IPS-NIHi7 (cell line): ENCODE results near the gene ADA.

ENCODE experiments used
- DNase-seq: peaks from one replicate; pipeline ENCODE4 v3.0.0; 2012; ENCODE audit warnings: mixed read lengths; ENCODE audit errors: extremely low spot score

Gene ADA

GRCh38 chr20:44644667-44645131 is 6.8 kb downstream of the ADA start:
- DNase-seq = no peak

DNA sequence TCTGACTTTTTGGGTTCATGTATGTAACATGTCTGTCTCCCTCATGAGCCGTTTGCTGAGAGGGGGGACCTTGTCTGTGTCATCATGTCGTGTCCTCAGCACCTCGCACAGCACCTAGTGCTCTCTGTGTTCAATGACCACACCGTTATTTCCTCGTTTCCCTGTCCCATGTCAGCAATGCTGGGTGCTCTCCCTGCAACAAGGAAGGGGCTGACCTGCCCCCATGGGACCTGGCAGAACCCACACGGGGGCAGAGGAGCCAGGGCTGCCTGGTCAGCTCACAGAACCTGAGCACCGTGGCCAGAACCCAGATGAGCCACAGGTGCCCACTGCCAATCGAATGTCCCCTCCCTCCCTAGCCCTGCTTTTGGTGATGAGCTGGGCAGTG is 7.3 kb downstream of the ADA start:
- DNase-seq = no peak

DNA sequence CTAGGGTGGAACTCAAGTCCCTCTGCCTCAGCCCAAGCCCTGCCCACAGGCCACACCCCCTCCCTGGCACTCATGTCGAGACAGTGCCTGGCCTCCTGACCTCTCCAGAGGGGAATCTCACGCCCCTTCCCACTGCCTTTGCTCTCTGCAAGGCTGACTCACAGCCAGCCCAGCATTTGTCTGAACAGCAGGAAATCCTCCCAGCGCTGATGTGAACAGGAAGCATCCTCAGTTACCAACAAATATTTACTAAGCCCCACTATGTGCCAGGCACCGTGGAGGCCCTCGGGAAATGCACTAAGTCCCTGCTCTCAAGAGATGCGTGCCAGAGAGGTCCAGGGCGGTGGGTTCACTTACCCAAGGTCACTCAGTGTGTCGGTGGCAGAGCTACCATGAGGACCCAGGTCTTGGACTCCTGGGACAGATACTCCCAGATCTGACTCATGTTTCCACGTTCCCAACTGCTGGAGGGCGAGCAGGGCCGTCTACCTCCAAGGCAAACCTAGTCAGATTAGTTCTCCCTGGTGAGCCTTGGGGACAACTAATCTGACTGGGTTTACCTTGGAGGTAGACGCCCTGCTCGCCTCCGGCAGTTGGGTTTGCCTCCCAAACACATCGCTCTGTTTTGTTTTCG is 7.8 kb downstream of the ADA start:
- peak; percentile 73 for DNase-seq

DNA sequence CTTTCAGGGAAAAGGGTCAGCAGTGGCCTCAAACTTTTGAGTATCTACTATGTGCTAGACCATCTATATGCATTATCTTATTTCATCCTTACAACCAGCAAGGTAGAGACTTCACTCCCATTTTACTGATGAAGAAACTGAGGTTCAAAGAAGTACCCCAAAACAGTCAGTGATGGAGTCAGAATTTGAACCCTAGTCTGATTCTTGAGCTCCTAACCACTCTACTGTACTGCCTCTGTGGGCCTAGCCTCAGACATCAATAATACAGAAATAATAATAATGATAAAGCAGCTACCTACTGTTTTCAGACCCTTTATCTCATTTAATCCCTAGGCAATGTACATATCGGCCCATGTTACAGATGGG is 8.4 kb downstream of the ADA start:
- no peak for DNase-seq

DNA sequence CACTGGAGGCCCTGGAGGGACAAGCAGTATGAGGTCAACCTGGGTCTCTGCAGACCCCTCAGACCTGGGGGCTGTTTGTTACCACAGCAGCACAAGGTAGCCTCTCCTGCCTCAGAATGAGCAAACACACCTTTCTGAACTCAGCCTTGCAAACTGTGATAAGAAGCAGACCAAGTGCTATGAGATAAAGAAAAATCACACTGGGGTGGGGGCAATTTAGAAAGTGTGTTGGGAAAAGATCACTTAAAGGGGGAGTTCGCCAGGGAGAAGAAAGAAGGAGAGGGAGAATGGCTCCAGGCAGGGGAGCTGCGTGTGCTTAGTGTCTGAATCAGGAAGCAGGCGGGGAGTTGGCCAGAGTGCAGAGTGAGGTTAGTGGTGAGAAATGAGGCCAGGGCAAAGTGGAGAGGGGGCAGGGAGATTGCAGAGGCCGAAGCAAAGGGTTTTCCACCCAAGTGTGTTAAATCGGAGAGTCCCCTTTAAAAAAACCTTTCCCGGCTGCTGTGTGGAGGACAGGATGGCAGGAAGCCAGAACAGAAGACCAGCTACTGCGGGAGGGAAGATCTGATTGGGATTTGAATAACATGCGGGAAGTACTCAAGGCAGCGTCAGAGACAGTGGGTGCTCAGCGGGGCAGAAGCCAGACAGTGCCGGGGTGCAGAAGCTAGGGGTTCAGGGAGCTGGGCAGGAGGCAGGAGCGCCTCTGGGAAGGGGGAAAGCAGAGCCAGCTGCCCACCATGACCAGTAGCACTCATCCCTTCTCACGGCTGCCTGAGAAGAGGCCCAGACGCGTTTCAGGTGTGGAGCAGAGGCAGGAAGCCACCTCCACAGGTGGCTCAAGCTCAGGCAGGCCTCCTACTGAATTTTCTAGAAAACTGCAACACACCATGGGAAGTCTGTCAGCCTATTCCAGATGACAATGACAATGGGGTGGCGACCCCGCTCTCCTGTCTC is 9.0 kb downstream of the ADA start:
- DNase-seq = peak; percentile 60

DNA sequence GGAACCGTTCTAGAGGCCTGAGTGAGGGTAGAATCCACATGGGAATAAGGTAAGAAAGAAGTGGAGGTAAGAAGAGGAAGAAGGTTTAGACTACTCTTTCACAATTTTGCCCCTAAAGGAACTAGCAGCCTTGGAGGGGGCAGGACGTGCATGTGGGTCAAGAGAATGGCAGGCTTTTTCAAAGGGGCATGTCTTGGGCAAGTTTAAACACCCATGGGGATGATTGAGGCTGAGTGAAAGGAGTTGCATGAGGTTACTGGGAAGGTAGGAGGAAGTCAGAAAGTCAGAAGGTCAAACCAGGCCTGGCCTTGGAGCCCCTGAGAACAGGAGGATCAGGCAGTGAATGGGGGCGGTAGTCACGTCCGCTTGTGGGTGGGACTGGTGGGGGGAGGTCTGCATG is 10.2 kb downstream of the ADA start:
- no peak for DNase-seq

DNA sequence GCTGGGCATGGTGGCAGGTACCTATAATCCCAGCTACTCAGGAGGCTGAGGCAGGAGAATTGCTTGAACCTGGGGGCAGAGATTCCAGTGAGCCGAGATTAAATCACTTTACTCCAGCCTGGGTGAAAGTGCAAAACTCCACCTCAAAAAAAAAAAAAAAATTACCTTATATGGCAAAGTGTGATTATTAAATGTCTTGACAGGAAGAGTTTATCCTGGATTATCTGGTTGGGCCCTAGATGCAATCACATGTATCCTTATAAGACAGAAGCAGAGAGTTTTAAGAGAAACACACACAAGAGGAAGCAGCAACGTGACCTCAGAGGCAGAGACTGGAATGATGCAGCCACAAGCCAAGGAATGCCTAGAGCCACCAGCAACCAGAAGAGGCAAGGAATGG is 11.0 kb downstream of the ADA start:
- no peak for DNase-seq

DNA sequence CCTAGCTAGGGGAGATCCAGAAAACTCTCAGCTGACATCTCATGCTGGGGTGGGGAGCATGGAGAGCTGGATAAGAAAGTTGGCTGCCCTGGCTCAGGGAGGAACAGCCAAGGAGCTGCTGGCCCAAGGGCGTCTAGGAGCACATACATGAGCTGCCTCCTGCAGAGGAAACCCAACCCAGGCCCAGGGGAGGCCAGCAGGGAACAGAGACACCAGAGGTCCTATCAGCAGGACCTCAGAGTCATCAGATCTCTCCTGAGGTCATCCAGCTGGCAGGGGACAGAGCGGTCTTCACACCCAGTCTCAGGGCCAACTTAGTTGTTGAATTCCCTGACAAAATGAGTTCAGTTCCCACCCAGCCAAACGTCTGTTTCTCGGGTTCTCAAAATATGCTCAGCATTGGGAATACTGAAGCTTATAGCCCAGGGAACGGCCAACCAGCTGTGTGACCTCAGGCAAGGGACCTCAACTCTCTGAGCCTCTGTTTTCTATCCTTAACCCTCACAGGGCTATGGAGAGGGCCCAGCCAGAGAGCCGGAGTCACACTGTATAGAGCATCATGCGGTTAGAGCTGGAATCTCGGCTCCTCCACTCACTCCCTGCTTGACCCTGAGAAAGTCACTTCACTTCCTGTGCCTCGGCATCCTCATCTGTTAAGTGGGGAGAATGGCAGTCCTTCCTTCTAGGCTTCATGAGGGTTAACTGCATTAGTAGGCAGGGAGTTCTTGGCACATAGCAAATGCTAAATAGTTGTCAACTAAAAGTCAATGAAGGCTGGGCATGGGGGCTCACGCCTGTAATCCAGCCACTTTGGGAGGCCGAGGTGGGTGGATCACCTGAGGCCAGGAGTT is 13.8 kb downstream of the ADA start:
- DNase-seq = no peak

GRCh38 chr20:44637042-44637441 is 14.5 kb downstream of the ADA start:
- no peak for DNase-seq

- DNase-seq = no peak
Measured at GRCh38 chr20:44635877-44636276, 15.6 kb downstream of the ADA start.

DNA sequence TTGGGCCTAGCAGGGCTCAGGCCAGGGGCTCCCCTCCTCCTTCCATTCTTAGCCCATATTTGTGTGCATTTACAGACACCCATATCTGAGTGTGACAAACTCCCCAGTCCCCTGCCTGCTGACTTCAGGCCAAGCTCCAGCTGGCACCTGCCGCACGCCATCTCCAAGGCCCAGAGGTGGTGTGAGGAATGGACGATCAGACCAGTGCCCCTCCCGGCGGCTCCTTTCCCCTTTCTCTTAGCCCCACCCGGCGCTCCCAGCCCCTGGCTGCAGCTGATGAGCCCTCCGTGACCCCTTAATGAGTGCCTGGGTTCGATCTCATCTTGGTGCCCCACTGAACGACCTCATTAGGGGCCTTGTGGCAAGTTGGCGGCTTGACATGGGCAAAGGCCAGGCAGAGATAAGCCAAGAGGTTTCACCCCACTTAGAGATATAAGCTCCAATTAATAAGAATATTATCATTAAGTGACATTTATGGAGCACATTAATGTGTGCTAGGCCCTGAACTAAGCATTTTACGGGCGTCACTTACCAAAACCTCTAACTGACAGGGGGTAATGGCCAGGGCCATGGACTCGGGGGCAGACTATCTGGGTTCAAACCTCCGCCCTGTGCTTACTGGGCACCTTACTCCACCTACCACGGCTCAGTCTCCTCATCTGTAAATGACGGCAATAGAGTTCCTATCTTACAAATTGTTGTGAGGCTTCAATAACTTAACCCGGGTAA is 17.5 kb downstream of the ADA start:
- no peak for DNase-seq

DNA sequence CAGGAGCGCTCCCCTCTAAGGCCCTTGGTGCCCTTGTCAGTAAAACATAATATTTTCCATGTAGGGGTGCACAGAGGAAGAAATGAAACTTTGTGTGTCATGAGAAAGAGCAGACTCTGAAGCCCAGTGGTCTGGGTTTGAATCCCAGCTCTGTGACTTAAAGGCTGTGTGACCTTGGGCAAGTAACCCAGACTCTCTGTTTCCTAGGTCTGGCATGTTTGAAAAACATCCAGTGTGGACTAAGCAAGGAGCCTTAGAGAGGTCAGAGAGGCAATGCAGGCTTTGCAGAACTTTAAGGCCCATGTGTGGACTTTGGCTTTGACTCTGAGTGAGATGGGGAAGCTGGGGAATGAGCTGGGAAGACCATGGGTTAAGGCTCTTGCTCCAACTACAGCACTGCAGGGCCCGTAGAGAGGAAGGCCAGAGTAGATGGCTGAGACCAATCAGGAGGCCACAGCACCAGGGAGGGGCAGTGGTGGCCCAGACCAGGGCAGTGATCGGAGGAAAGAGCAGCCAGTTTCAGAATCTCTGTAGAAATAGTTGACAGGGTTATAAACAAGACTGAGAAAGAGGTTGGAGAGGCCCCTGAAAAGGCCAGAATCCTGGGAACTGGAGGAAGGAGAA is 18.2 kb downstream of the ADA start:
- no peak for DNase-seq

- no peak for DNase-seq
Measured at GRCh38 chr20:44632103-44632752, 19.3 kb downstream of the ADA start.

GRCh38 chr20:44630297-44630696 is 21.2 kb downstream of the ADA start:
- DNase-seq = no peak

- DNase-seq = no peak
Measured at GRCh38 chr20:44629542-44629941, 22.0 kb downstream of the ADA start.

- DNase-seq = no peak
Measured at GRCh38 chr20:44629017-44629385, 22.5 kb downstream of the ADA start.

GRCh38 chr20:44627364-44628010 is 24.0 kb downstream of the ADA start:
- no peak for DNase-seq

GRCh38 chr20:44626278-44626677 is 25.2 kb downstream of the ADA start:
- DNase-seq = no peak

- no peak for DNase-seq
Measured at GRCh38 chr20:44625361-44625760, 26.1 kb downstream of the ADA start.

GRCh38 chr20:44624743-44625271 is 26.7 kb downstream of the ADA start:
- DNase-seq = no peak
